IPS-11a (cell line): ENCODE measurements around the gene ADAM12.
"Not testable (repeated sequence)": the region's sequence is repeated elsewhere in the genome, so short reads cannot be mapped to it uniquely, and the experiment has no call there.

ENCODE experiments used
- H3K4me3 ChIP-seq: one replicate; pipeline ENCODE4 v1.5.1; 2013; ENCODE audit warnings: low read depth, low read length, control low read depth

Gene ADAM12

GRCh38 chr10:126405239-126405775, 17.0 kb upstream of the ADAM12 start:
- no peak overlapping the region for H3K4me3 ChIP-seq

GRCh38 chr10:126402721-126403695, 14.7 kb upstream of the ADAM12 start:
- no peak overlapping the region for H3K4me3 ChIP-seq

GRCh38 chr10:126400641-126401040, 12.4 kb upstream of the ADAM12 start:
- no peak overlapping the region for H3K4me3 ChIP-seq

- no peak overlapping the region for H3K4me3 ChIP-seq
Observed at GRCh38 chr10:126398924-126399323, 10.6 kb upstream of the ADAM12 start.

GRCh38 chr10:126398383-126398743, 10.1 kb upstream of the ADAM12 start:
- H3K4me3 ChIP-seq, result no peak overlapping the region

- no peak overlapping the region for H3K4me3 ChIP-seq
Observed at GRCh38 chr10:126397640-126398382, 9.5 kb upstream of the ADAM12 start.

- no peak overlapping the region for H3K4me3 ChIP-seq
Observed at GRCh38 chr10:126397156-126397555, 8.9 kb upstream of the ADAM12 start.

- H3K4me3 ChIP-seq, result no peak overlapping the region
Observed at GRCh38 chr10:126394948-126395347, 6.7 kb upstream of the ADAM12 start.

- H3K4me3 ChIP-seq, result no peak overlapping the region
Observed at GRCh38 chr10:126393076-126393475, 4.8 kb upstream of the ADAM12 start.

GRCh38 chr10:126392469-126392868, 4.2 kb upstream of the ADAM12 start:
- no peak overlapping the region for H3K4me3 ChIP-seq

- no peak overlapping the region for H3K4me3 ChIP-seq
Observed at GRCh38 chr10:126392068-126392467, 3.8 kb upstream of the ADAM12 start.

- H3K4me3 ChIP-seq, result no peak overlapping the region
Observed at GRCh38 chr10:126391192-126391885, 3.1 kb upstream of the ADAM12 start.

GRCh38 chr10:126390324-126390723, 2.0 kb upstream of the ADAM12 start:
- no peak overlapping the region for H3K4me3 ChIP-seq

GRCh38 chr10:126387041-126387921, 996 bp downstream of the ADAM12 start:
- H3K4me3 ChIP-seq, result peak overlapping the region; percentile 54

GRCh38 chr10:126384269-126384873, 3.9 kb downstream of the ADAM12 start:
- H3K4me3 ChIP-seq, result no peak overlapping the region

- H3K4me3 ChIP-seq, result no peak overlapping the region
Observed at GRCh38 chr10:126380352-126381076, 7.8 kb downstream of the ADAM12 start.

GRCh38 chr10:126379166-126379565, 9.1 kb downstream of the ADAM12 start:
- not testable (repeated sequence) for H3K4me3 ChIP-seq

- H3K4me3 ChIP-seq, result no peak overlapping the region
Observed at GRCh38 chr10:126376956-126377355, 11.3 kb downstream of the ADAM12 start.

GRCh38 chr10:126375926-126376554, 12.2 kb downstream of the ADAM12 start:
- no peak overlapping the region for H3K4me3 ChIP-seq
